Stimulated activated CD8-positive, alpha-beta memory T cell treated with anti-CD3 and anti-CD28 coated beads, Interleukin-12 subunit alpha, Interleukin-12 subunit beta, amount 100 ng/mL, for 4 hours (primary cell): Measurements from ENCODE around the gene DBNDD2.

ENCODE experiments used
- DNase-seq: peaks from one replicate; pipeline ENCODE4 v3.0.0-alpha.2; 2020; ENCODE audit warnings: low read depth

Gene DBNDD2

GRCh38 chr20:45378191-45378590 lies 29.9 kb upstream of the DBNDD2 start, which contains the start of gene TP53TG5:
TP53TG5 (minus strand) TSS chr20:45378325; CDS start chr20:45378236, 89 bp downstream.
- no peak for DNase-seq

GRCh38 chr20:45387274-45387673 lies 20.8 kb upstream of the DBNDD2 start:
- DNase-seq = no peak

- no peak for DNase-seq
These were observed 17.2 kb upstream of the DBNDD2 start for GRCh38 chr20:45390931-45391330.

GRCh38 chr20:45391559-45391958 lies 16.5 kb upstream of the DBNDD2 start:
- no peak for DNase-seq

- no peak for DNase-seq
These were observed 15.4 kb upstream of the DBNDD2 start for GRCh38 chr20:45392733-45393132.

- DNase-seq = no peak
These were observed 13.6 kb upstream of the DBNDD2 start for GRCh38 chr20:45394221-45395113.

- no peak for DNase-seq
These were observed 13.0 kb upstream of the DBNDD2 start for GRCh38 chr20:45395114-45395415.

GRCh38 chr20:45399018-45399417 lies 9.1 kb upstream of the DBNDD2 start:
- DNase-seq = no peak

GRCh38 chr20:45400346-45401031 lies 7.6 kb upstream of the DBNDD2 start:
- no peak for DNase-seq

- no peak for DNase-seq
These were observed 5.1 kb upstream of the DBNDD2 start for GRCh38 chr20:45402946-45403345.

- DNase-seq = no peak
These were observed 3.7 kb upstream of the DBNDD2 start for GRCh38 chr20:45404438-45404837.

- DNase-seq = no peak
These were observed 2.4 kb upstream of the DBNDD2 start for GRCh38 chr20:45405571-45406259.

- DNase-seq = peak; percentile 50
These were observed 1.6 kb upstream of the DBNDD2 start for GRCh38 chr20:45406260-45407066.

- DNase-seq = no peak
These were observed 883 bp upstream of the DBNDD2 start for GRCh38 chr20:45407067-45407745.

GRCh38 chr20:45408646-45409213 lies 641 bp downstream of the DBNDD2 start:
- no peak for DNase-seq

- no peak for DNase-seq
These were observed 1.6 kb downstream of the DBNDD2 start for GRCh38 chr20:45409521-45410272.

GRCh38 chr20:45410887-45411286 lies 2.8 kb downstream of the DBNDD2 start:
- DNase-seq = no peak

- DNase-seq = no peak
These were observed 4.6 kb downstream of the DBNDD2 start for GRCh38 chr20:45412653-45413052.

- DNase-seq = no peak
These were observed 5.4 kb downstream of the DBNDD2 start for GRCh38 chr20:45413479-45413878.
